HepG2 (cell line): ENCODE data around the gene NDRG3. TPM values are rescaled to one million over a fixed set of nuclear protein-coding genes. Genes with fewer than 3 reads are reported as not detected.

Experiments
- FOXK1 ChIP-seq: sonication (generic); formaldehyde crosslinking; IDR thresholded peaks from 2 replicates; pipeline ENCODE4 v1.4.0; 2020; ENCODE audit warnings: low read depth, missing genetic modification reagents, borderline replicate concordance
- HNF4A ChIP-seq: sonication (generic); formaldehyde crosslinking; IDR thresholded peaks from 2 replicates; pipeline ENCODE4 v1.4.0; 2020; ENCODE audit warnings: missing genetic modification reagents
- LCORL ChIP-seq, 2 experiments: fragments of 450-650 bp in 1 of 2; sonication (generic) in 1 of 2; formaldehyde crosslinking in 1 of 2; IDR thresholded peaks; 2 replicates each; pipeline versions ENCODE4 v1.5.0 to v1.6.1; 2017 to 2020; ENCODE audit warnings: antibody characterized with exemption in 1 of 2, missing genetic modification reagents in 1 of 2
- SIN3A ChIP-seq: IDR thresholded peaks from 2 replicates; pipeline ENCODE4 v1.6.1; 2011; ENCODE audit warnings: low read depth, mild to moderate bottlenecking, control low read depth, low read length, borderline replicate concordance
- TP53 ChIP-seq: sonication (generic); formaldehyde crosslinking; conservative IDR thresholded peaks from 2 replicates; pipeline ENCODE4 v1.4.0; 2020; ENCODE audit warnings: missing genetic modification reagents
- ZNF337 ChIP-seq: sonication (generic); formaldehyde crosslinking; IDR thresholded peaks from 2 replicates; pipeline ENCODE4 v1.5.1; 2020; ENCODE audit warnings: missing genetic modification reagents, low read depth, mild to moderate bottlenecking, borderline replicate concordance
- ZNF614 ChIP-seq: IDR thresholded peaks from 2 replicates; pipeline ENCODE4 v1.6.1; 2018; ENCODE audit warnings: missing biosample characterization, missing genetic modification reagents, inconsistent platforms, borderline replicate concordance
- ZNF713 ChIP-seq: sonication (generic); formaldehyde crosslinking; IDR thresholded peaks from 2 replicates; pipeline ENCODE4 v1.4.0; 2020; ENCODE audit warnings: mild to moderate bottlenecking, missing genetic modification reagents
- ZNF749 ChIP-seq: sonication (generic); formaldehyde crosslinking; IDR thresholded peaks from 2 replicates; pipeline ENCODE4 v1.8.0; 2022; ENCODE audit warnings: mild to moderate bottlenecking, missing genetic modification reagents, moderate library complexity, borderline replicate concordance
- ZNF773 ChIP-seq: sonication (generic); formaldehyde crosslinking; IDR thresholded peaks from 2 replicates; pipeline ENCODE4 v1.4.0; 2020; ENCODE audit warnings: missing genetic modification reagents, borderline replicate concordance
- ZSCAN30 ChIP-seq: sonication (generic); formaldehyde crosslinking; IDR thresholded peaks from 2 replicates; pipeline ENCODE4 v1.5.0; 2020; ENCODE audit warnings: mild to moderate bottlenecking, missing genetic modification reagents
- polyA plus RNA-seq, 8 experiments: library from polyadenylated mRNA; depleted of rRNA in 3 of 8; stranded (reverse) in 7 of 8; unstranded in 1 of 8; fragments of >200 nt; fragmentation: Illumina TruSeq in 4 of 8; extraction: Trizol in 4 of 8; gene quantifications; 2 replicates each; pipeline versions ENCODE4 v1.2.1 to v1.2.3, GENCODE V29; 2011 to 2016; ENCODE audit warnings: low read depth in 4 of 8, missing spikeins in 1 of 8, mixed read lengths in 1 of 8; ENCODE audit not compliant: insufficient read depth in 1 of 8
- total RNA-seq, 5 experiments: library from RNA; depleted of rRNA; stranded (reverse); fragments of >200 nt; fragmentation: Illumina TruSeq; extraction: Trizol; gene quantifications; 2 replicates each; pipeline ENCODE4 v1.2.3, GENCODE V29; 2016; ENCODE audit warnings: low read depth in 1 of 5
- TF ChIP-seq, protein P1 (sequence below): sonication (generic); formaldehyde crosslinking; IDR thresholded peaks from 2 replicates; pipeline ENCODE4 v1.4.0; 2020; ENCODE audit warnings: missing genetic modification reagents, borderline replicate concordance
- TF ChIP-seq, protein P2 (sequence below): sonication (generic); formaldehyde crosslinking; IDR thresholded peaks from 2 replicates; pipeline ENCODE4 v1.4.0; 2020; ENCODE audit warnings: missing genetic modification reagents
- TF ChIP-seq, protein P3 (sequence below): sonication (generic); formaldehyde crosslinking; IDR thresholded peaks from 2 replicates; pipeline ENCODE4 v1.4.0; 2020; ENCODE audit warnings: mild to moderate bottlenecking, missing genetic modification reagents
- TF ChIP-seq, protein P4 (sequence below): sonication (generic); formaldehyde crosslinking; IDR thresholded peaks from 2 replicates; pipeline ENCODE4 v1.5.0; 2020; ENCODE audit warnings: missing genetic modification reagents

The NDRG3 gene
- total and polyA plus RNA-seq, 2 of the 13 experiments (the other 11 are each of a cell fraction or from before 2014, with no cell fraction given), result 36.0 to 40.5 TPM

DNA sequence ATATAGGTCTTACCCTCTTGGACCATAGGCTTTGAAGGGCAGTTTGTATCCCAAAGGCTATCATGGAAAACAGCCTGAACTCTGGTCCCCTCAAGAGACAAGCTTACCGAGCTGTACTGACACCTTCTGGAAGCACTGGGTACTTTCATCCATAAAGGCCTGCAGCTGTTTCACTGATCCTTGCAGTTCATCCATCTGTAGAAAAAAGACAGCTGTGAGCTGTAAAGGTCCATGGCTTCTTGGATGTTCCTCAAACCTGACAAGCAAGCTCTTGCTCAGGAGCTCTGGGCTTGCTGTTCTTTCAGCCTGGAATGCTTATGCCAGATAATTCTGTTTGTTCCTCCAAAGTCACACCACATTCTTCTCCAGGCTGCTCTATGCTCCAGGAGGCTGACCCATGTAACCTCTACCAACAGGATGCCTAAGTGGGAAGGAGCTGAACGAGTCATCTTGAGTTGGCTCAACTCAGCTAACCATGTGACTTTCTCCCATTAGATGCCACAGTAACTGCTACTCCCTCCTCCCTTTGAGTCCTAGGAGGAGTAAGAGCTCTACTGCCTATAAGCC, 8.8 kb upstream of the NDRG3 start (continued):
- TF ChIP-seq, protein P1, sequence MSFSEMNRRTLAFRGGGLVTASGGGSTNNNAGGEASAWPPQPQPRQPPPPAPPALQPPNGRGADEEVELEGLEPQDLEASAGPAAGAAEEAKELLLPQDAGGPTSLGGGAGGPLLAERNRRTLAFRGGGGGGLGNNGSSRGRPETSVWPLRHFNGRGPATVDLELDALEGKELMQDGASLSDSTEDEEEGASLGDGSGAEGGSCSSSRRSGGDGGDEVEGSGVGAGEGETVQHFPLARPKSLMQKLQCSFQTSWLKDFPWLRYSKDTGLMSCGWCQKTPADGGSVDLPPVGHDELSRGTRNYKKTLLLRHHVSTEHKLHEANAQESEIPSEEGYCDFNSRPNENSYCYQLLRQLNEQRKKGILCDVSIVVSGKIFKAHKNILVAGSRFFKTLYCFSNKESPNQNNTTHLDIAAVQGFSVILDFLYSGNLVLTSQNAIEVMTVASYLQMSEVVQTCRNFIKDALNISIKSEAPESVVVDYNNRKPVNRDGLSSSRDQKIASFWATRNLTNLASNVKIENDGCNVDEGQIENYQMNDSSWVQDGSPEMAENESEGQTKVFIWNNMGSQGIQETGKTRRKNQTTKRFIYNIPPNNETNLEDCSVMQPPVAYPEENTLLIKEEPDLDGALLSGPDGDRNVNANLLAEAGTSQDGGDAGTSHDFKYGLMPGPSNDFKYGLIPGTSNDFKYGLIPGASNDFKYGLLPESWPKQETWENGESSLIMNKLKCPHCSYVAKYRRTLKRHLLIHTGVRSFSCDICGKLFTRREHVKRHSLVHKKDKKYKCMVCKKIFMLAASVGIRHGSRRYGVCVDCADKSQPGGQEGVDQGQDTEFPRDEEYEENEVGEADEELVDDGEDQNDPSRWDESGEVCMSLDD (CRISPR knock-in tag), result no peak
- no peak for TF ChIP-seq ZSCAN30 (CRISPR knock-in tag)
- TF ChIP-seq ZNF749, result no peak
- TF ChIP-seq LCORL (IDR thresholded peaks at IDR 0.05), result no peak
- no peak for TF ChIP-seq LCORL (CRISPR knock-in tag; IDR thresholded peaks at IDR 0.05)
- TF ChIP-seq, protein P2, sequence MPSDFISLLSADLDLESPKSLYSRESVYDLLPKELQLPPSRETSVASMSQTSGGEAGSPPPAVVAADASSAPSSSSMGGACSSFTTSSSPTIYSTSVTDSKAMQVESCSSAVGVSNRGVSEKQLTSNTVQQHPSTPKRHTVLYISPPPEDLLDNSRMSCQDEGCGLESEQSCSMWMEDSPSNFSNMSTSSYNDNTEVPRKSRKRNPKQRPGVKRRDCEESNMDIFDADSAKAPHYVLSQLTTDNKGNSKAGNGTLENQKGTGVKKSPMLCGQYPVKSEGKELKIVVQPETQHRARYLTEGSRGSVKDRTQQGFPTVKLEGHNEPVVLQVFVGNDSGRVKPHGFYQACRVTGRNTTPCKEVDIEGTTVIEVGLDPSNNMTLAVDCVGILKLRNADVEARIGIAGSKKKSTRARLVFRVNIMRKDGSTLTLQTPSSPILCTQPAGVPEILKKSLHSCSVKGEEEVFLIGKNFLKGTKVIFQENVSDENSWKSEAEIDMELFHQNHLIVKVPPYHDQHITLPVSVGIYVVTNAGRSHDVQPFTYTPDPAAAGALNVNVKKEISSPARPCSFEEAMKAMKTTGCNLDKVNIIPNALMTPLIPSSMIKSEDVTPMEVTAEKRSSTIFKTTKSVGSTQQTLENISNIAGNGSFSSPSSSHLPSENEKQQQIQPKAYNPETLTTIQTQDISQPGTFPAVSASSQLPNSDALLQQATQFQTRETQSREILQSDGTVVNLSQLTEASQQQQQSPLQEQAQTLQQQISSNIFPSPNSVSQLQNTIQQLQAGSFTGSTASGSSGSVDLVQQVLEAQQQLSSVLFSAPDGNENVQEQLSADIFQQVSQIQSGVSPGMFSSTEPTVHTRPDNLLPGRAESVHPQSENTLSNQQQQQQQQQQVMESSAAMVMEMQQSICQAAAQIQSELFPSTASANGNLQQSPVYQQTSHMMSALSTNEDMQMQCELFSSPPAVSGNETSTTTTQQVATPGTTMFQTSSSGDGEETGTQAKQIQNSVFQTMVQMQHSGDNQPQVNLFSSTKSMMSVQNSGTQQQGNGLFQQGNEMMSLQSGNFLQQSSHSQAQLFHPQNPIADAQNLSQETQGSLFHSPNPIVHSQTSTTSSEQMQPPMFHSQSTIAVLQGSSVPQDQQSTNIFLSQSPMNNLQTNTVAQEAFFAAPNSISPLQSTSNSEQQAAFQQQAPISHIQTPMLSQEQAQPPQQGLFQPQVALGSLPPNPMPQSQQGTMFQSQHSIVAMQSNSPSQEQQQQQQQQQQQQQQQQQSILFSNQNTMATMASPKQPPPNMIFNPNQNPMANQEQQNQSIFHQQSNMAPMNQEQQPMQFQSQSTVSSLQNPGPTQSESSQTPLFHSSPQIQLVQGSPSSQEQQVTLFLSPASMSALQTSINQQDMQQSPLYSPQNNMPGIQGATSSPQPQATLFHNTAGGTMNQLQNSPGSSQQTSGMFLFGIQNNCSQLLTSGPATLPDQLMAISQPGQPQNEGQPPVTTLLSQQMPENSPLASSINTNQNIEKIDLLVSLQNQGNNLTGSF (CRISPR knock-in tag), result no peak
- TF ChIP-seq ZNF337 (CRISPR knock-in tag), result no peak
- no peak for TF ChIP-seq ZNF713 (CRISPR knock-in tag)
- TF ChIP-seq SIN3A, result no peak
- TF ChIP-seq, protein P3, sequence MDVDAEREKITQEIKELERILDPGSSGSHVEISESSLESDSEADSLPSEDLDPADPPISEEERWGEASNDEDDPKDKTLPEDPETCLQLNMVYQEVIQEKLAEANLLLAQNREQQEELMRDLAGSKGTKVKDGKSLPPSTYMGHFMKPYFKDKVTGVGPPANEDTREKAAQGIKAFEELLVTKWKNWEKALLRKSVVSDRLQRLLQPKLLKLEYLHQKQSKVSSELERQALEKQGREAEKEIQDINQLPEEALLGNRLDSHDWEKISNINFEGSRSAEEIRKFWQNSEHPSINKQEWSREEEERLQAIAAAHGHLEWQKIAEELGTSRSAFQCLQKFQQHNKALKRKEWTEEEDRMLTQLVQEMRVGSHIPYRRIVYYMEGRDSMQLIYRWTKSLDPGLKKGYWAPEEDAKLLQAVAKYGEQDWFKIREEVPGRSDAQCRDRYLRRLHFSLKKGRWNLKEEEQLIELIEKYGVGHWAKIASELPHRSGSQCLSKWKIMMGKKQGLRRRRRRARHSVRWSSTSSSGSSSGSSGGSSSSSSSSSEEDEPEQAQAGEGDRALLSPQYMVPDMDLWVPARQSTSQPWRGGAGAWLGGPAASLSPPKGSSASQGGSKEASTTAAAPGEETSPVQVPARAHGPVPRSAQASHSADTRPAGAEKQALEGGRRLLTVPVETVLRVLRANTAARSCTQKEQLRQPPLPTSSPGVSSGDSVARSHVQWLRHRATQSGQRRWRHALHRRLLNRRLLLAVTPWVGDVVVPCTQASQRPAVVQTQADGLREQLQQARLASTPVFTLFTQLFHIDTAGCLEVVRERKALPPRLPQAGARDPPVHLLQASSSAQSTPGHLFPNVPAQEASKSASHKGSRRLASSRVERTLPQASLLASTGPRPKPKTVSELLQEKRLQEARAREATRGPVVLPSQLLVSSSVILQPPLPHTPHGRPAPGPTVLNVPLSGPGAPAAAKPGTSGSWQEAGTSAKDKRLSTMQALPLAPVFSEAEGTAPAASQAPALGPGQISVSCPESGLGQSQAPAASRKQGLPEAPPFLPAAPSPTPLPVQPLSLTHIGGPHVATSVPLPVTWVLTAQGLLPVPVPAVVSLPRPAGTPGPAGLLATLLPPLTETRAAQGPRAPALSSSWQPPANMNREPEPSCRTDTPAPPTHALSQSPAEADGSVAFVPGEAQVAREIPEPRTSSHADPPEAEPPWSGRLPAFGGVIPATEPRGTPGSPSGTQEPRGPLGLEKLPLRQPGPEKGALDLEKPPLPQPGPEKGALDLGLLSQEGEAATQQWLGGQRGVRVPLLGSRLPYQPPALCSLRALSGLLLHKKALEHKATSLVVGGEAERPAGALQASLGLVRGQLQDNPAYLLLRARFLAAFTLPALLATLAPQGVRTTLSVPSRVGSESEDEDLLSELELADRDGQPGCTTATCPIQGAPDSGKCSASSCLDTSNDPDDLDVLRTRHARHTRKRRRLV, result no peak
- no peak for TF ChIP-seq TP53 (CRISPR knock-in tag)
- TF ChIP-seq HNF4A (CRISPR knock-in tag), result peak; percentile 70
- TF ChIP-seq, protein P4, sequence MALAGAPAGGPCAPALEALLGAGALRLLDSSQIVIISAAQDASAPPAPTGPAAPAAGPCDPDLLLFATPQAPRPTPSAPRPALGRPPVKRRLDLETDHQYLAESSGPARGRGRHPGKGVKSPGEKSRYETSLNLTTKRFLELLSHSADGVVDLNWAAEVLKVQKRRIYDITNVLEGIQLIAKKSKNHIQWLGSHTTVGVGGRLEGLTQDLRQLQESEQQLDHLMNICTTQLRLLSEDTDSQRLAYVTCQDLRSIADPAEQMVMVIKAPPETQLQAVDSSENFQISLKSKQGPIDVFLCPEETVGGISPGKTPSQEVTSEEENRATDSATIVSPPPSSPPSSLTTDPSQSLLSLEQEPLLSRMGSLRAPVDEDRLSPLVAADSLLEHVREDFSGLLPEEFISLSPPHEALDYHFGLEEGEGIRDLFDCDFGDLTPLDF (CRISPR knock-in tag), result no peak
- peak; percentile 29; the same call in 1 of the 2 replicates for TF ChIP-seq FOXK1 (CRISPR knock-in tag)
- no peak for TF ChIP-seq ZNF773 (CRISPR knock-in tag)
- peak; percentile 44; the same call in 1 of the 2 replicates for TF ChIP-seq ZNF614 (CRISPR knock-in tag)
